Omental fat pad (tissue), 4 donors: ENCODE measurements around the gene SMARCA5. TPM values are rescaled to one million over a fixed set of nuclear protein-coding genes. Genes with fewer than 3 reads are reported as not detected.

Experiments used
- ATAC-seq: fragments of 150-250 bp; one replicate; pipeline ENCODE4 v1.9.1; 2016; ENCODE audit warnings: mild to moderate bottlenecking, moderate library complexity; ENCODE audit not compliant: low FRiP score
- DNase-seq: peaks from one replicate; pipeline ENCODE4 v3.0.0-alpha.2; 2019; ENCODE audit warnings: low spot score
- total RNA-seq, 4 donors: library from RNA; depleted of rRNA; stranded (reverse); fragments of >200 nt; gene quantifications; one replicate each; pipeline ENCODE4 v1.1.0, GENCODE V29; 2016
- TF ChIP-seq, protein P1 (sequence below), 3 donors: fragments of 450-650 bp; IDR thresholded peaks; one replicate each; pipeline ENCODE4 v1.5.1; 2016 to 2017; ENCODE audit warnings: antibody characterized with exemption in 3 of 3, mild to moderate bottlenecking in 3 of 3, moderate library complexity in 2 of 3

Gene SMARCA5
- total RNA-seq, 4 donors from 2014 or later, result 25.5 to 35.2 (median 30.5) TPM

DNA sequence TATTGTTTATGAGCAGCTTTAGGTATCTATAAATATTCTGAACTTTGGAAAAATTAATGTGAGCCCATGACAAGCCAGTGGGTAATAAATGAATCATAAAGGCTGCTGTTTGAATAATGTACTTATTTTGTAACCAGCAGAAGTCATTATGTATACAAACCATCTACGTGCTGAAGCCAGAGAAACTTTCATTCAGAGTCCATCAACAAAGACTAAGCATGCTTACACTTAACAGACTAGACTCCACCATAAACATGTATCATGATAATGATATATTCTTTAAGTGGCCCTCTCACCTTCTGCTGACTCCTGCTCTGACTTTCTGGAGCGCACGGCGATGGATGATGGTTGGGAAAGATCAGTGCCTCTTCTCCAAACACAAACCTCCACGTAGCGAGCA is 72.0 kb downstream of the SMARCA5 start:
- TF ChIP-seq, protein P1, sequence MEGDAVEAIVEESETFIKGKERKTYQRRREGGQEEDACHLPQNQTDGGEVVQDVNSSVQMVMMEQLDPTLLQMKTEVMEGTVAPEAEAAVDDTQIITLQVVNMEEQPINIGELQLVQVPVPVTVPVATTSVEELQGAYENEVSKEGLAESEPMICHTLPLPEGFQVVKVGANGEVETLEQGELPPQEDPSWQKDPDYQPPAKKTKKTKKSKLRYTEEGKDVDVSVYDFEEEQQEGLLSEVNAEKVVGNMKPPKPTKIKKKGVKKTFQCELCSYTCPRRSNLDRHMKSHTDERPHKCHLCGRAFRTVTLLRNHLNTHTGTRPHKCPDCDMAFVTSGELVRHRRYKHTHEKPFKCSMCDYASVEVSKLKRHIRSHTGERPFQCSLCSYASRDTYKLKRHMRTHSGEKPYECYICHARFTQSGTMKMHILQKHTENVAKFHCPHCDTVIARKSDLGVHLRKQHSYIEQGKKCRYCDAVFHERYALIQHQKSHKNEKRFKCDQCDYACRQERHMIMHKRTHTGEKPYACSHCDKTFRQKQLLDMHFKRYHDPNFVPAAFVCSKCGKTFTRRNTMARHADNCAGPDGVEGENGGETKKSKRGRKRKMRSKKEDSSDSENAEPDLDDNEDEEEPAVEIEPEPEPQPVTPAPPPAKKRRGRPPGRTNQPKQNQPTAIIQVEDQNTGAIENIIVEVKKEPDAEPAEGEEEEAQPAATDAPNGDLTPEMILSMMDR (IDR thresholded peaks at IDR 0.05), result no peak
- DNase-seq, result no peak
- no peak for ATAC-seq

DNA sequence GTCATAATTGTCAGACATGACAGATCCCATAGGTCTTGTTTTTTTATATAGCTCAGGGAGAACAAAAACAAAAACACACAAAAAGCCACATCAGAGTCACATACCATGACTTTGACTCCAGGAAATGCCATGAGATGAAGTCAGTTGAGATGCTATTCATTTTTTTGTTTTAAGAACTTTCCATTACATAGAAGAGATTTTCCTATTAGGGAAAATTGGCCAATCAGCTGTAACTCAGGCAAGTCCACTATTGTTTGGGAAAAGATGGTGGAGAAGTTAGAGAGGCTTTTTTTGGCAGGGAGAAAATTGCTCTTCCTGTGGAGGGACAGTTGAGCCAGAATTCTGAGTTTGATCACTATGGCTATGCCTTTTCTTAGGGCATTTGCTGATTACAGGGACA is 72.6 kb downstream of the SMARCA5 start:
- DNase-seq, result no peak
- ATAC-seq, result no peak
- TF ChIP-seq, protein P1 (IDR thresholded peaks at IDR 0.05), result no peak

DNA sequence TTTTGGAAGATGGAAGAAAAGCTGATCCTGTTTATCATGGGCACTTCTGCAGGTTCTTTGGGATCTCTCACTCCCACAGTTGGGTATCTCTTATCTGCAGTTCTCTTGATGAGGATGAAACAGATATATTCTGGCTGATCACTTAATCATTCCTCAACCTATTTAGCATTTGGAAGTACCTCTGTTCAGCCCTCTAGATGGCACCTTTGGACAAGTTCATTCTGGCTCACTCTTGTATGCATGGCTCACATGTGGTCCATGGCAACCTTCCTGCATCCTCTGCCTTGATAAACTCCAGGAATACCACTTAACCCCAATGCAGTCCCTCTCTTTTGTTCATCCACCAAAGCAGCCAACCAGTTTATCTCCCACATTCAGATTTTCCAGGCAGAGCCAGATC is 74.2 kb downstream of the SMARCA5 start:
- ATAC-seq (no peak), DNase-seq (no peak)
- TF ChIP-seq, protein P1 (IDR thresholded peaks at IDR 0.05), result no peak

DNA sequence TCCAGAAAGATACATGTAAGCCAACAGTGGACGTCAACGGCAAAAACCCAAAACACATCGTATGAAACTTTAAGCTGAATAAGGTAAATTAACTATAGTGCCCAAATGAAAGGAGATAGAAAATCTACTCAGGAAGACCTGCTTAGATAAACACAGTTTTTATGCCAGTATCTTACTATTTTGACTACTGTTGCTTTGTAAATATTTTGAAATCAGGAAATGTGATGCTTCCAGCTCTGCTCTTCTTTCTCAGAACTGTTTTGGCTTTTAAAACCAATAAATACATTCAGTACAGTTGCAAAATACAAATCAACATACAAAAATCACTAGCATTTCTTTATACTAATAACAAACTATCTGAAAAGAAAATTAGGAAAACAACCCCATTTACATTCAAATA is 83.8 kb downstream of the SMARCA5 start:
- TF ChIP-seq, protein P1 (IDR thresholded peaks at IDR 0.05), result no peak
- ATAC-seq (no peak), DNase-seq (no peak)

DNA sequence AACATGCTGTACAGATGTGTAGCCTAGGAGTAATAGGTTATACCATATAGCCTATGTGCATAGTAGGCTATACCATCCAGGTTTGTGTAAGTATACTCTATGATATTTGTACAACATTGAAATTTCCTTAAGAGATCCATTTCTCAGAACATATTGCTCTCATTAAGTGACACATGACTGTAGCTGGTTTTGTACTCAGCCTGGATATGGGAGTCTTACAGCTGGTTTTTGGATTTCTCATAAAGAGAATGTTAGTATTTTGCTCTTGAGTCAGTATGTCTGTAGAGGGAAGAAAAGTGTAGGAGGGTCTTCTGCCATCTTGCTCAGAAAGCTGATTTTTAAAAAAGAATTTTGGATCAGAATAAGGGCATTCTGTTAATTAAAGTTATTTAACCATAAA is 85.3 kb downstream of the SMARCA5 start:
- ATAC-seq (no peak), DNase-seq (no peak)
- TF ChIP-seq, protein P1 (IDR thresholded peaks at IDR 0.05), result no peak

DNA sequence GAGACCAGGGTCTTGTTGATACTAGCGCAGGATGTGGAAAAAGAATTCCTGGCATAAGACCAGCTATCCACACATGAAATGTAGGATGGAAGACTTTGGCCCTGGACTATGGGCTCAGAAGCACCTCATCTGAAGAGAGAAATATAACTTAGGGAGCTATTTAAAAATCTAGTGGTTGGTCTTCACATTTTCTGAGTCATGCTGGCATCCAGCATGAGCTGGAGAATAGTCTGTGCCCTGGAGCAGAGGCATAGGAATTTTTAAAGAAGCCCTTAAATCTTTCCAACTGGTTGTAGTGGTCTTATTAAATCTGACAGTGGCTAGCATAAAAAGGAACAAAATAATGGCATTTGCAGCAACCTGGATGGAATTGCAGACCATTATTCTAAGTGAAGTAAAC is 86.3 kb downstream of the SMARCA5 start:
- TF ChIP-seq, protein P1 (IDR thresholded peaks at IDR 0.05), result no peak
- no peak for ATAC-seq
- no peak for DNase-seq

DNA sequence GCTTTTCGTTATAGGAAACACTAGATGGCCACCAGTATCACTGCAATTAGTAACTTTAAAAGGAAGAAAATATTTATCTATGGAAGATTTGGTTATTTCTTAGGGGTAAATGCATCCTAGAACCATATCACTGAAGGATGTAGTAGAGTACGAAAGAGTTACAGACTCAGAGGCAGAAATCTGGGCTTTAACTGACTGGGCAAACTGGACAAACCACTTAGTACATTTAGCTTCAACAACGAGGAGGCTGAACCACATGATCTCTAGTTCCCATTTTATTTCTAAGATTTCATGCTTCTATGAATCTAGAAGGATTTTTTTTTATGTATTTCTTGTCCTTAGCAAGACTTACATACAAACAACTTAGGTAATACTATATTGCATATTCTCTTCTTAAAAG is 93.0 kb downstream of the SMARCA5 start:
- TF ChIP-seq, protein P1 (IDR thresholded peaks at IDR 0.05), result no peak
- ATAC-seq, result no peak
- DNase-seq, result no peak

Other genes starting within 250 kb of the SMARCA5 start
- 10 to 100 TPM in 3 of 4 donors, 1 to 10 TPM in 1; 9.4 to 32.2 (median 29.4) TPM for gene GAB1, start 176.8 kb upstream of the SMARCA5 start, total RNA-seq
- under 1 TPM in 1 of 4 donors, not detected in 3; 0.09 TPM for gene FREM3, start 187.0 kb downstream of the SMARCA5 start, total RNA-seq